H1 (cell line): ENCODE measurements around the gene ABHD15. TPM values are rescaled to one million over a fixed set of nuclear protein-coding genes. Genes with fewer than 3 reads are reported as not detected.

Experiments
- CTCF ChIA-PET: fragments of 300-600 bp; sonication (Branson Sonifier 250); formaldehyde crosslinking; loops from one replicate; lab custom pipeline; 2021; ENCODE audit not compliant: partially characterized antibody; lab: Charles Lee
- POLR2A ChIA-PET: fragments of 300-600 bp; sonication (Branson Sonifier 250); formaldehyde crosslinking; loops from one replicate; lab custom pipeline; 2021; ENCODE audit warnings: inconsistent platforms; ENCODE audit not compliant: partially characterized antibody; lab: Charles Lee
- DNase-seq, 2 experiments: peaks; one replicate each; pipeline versions ENCODE4 v3.0.0 to v3.0.0-alpha.2; 2010 to 2022; ENCODE audit warnings: low spot score in 2 of 2, low read depth in 1 of 2, mixed read lengths in 1 of 2
- FAIRE-seq: peaks from 2 replicates; lab custom pipeline; 2011; peaks lifted over from hg19 to GRCh38; lab: Jason Lieb, UNC
- H2AFZ ChIP-seq: 2 replicates; pipeline ENCODE4 v1.8.1; 2012; ENCODE audit warnings: low read length, inconsistent platforms
- H2AK5ac ChIP-seq: 2 replicates; pipeline ENCODE4 v1.6.1; 2013; ENCODE audit warnings: low read depth, low read length
- H2BK120ac ChIP-seq: replicated peaks from 2 replicates; pipeline ENCODE3; 2013; ENCODE audit warnings: low read depth, low read length, inconsistent platforms
- H2BK12ac ChIP-seq: 2 replicates; pipeline ENCODE4 v1.6.1; 2013; ENCODE audit warnings: low read depth, low read length
- H2BK15ac ChIP-seq: 2 replicates; pipeline ENCODE4 v1.6.1; 2013; ENCODE audit warnings: low read length
- H2BK20ac ChIP-seq: 2 replicates; pipeline ENCODE4 v1.6.1; 2013; ENCODE audit warnings: low read length
- H2BK5ac ChIP-seq: 2 replicates; pipeline ENCODE4 v1.6.1; 2013; ENCODE audit warnings: low read depth, low read length
- H3K14ac ChIP-seq: 2 replicates; pipeline ENCODE4 v1.6.1; 2013; ENCODE audit warnings: inconsistent platforms; ENCODE audit not compliant: insufficient read length
- H3K18ac ChIP-seq: 2 replicates; pipeline ENCODE4 v1.6.1; 2013; ENCODE audit warnings: low read length; ENCODE audit errors: extremely low read depth
- H3K23ac ChIP-seq: 2 replicates; pipeline ENCODE4 v1.6.1; 2013; ENCODE audit warnings: inconsistent platforms; ENCODE audit not compliant: insufficient read length
- H3K23me2 ChIP-seq: 2 replicates; pipeline ENCODE4 v1.6.1; 2013; ENCODE audit warnings: low read depth, low read length
- H3K27ac ChIP-seq: 2 replicates; pipeline ENCODE4 v1.6.1; 2011; ENCODE audit warnings: low read depth, low read length, inconsistent platforms
- H3K27me3 ChIP-seq, 4 experiments: replicated peaks in 1 of 4; 1 replicate in 1 of 4; 2 replicates in 3 of 4; pipeline versions ENCODE4 v1.6.1 to v1.8.1; 2011 to 2013; ENCODE audit warnings: low read length in 3 of 4, mild to moderate bottlenecking in 3 of 4, inconsistent platforms in 2 of 4, mixed read lengths in 2 of 4, moderate library complexity in 1 of 4; ENCODE audit not compliant: control insufficient read depth in 3 of 4, insufficient read depth in 3 of 4; ENCODE audit errors: extremely low read depth in 1 of 4
- H3K36me3 ChIP-seq, 4 experiments: 2 replicates each; pipeline versions ENCODE4 v1.6.1 to v1.8.1; 2011 to 2013; ENCODE audit warnings: mild to moderate bottlenecking in 4 of 4, low read length in 3 of 4, moderate library complexity in 2 of 4, control low read depth in 1 of 4, inconsistent platforms in 1 of 4; ENCODE audit not compliant: insufficient read depth in 4 of 4, control insufficient read depth in 2 of 4
- H3K4ac ChIP-seq: replicated peaks from 2 replicates; pipeline ENCODE3; 2013; ENCODE audit warnings: low read length, low read depth, mixed read lengths, inconsistent platforms; ENCODE audit not compliant: insufficient read length
- H3K4me1 ChIP-seq, 4 experiments: replicated peaks in 1 of 4; 1 replicate in 1 of 4; 2 replicates in 3 of 4; pipeline versions ENCODE4 v1.6.1 to v1.8.1; 2011 to 2013; ENCODE audit warnings: low read length in 3 of 4, inconsistent platforms in 2 of 4, mixed read lengths in 1 of 4; ENCODE audit not compliant: insufficient read depth in 4 of 4, control insufficient read depth in 3 of 4
- H3K4me2 ChIP-seq, 2 experiments: 2 replicates each; pipeline versions ENCODE4 v1.6.1 to v1.8.1; 2011 to 2013; ENCODE audit warnings: low read depth in 2 of 2, low read length in 2 of 2, control low read depth in 1 of 2, inconsistent platforms in 1 of 2, mild to moderate bottlenecking in 1 of 2; ENCODE audit not compliant: insufficient read depth in 1 of 2
- H3K4me3 ChIP-seq, 4 experiments: fragments of 200-600, 300-600 bp in 1 of 4; sonication (generic), shearing (Covaris generic), sonication (Bioruptor Twin) in 1 of 4; 2 replicates each; pipeline versions ENCODE4 v1.5.1 to v1.8.1; 2011 to 2016; ENCODE audit warnings: low read length in 4 of 4, low read depth in 3 of 4, control low read depth in 2 of 4, inconsistent platforms in 2 of 4, mild to moderate bottlenecking in 2 of 4, mixed read lengths in 1 of 4, moderate library complexity in 1 of 4; ENCODE audit not compliant: insufficient read depth in 2 of 4; ENCODE audit errors: extremely low read depth in 1 of 4
- H3K56ac ChIP-seq: replicated peaks from 2 replicates; pipeline ENCODE3; 2013; ENCODE audit warnings: low read depth, mild to moderate bottlenecking, mixed read lengths, low read length, inconsistent platforms; ENCODE audit not compliant: insufficient read length
- H3K79me1 ChIP-seq: 2 replicates; pipeline ENCODE4 v1.6.1; 2013; ENCODE audit warnings: low read depth, low read length, control low read depth
- H3K79me2 ChIP-seq, 2 experiments: 2 replicates each; pipeline versions ENCODE4 v1.6.1 to v1.8.1; 2012 to 2013; ENCODE audit warnings: low read length in 2 of 2, mild to moderate bottlenecking in 2 of 2, inconsistent platforms in 1 of 2; ENCODE audit not compliant: insufficient read depth in 2 of 2, control insufficient read depth in 1 of 2
- H3K9ac ChIP-seq, 4 experiments: replicated peaks in 1 of 4; 1 replicate in 1 of 4; 2 replicates in 3 of 4; pipeline versions ENCODE4 v1.6.1 to v1.8.1; 2011 to 2013; ENCODE audit warnings: low read depth in 3 of 4, low read length in 3 of 4, control low read depth in 2 of 4, mild to moderate bottlenecking in 2 of 4, moderate library complexity in 2 of 4, inconsistent platforms in 1 of 4; ENCODE audit errors: extremely low read depth in 1 of 4
- H3K9me3 ChIP-seq, 2 experiments: 2 replicates each; pipeline versions ENCODE4 v1.6.1 to v1.8.1; 2012 to 2013; ENCODE audit warnings: mild to moderate bottlenecking in 2 of 2, moderate library complexity in 2 of 2, control low read depth in 1 of 2, inconsistent platforms in 1 of 2, low read depth in 1 of 2, low read length in 1 of 2, mixed read lengths in 1 of 2; ENCODE audit not compliant: insufficient read depth in 2 of 2
- H4K20me1 ChIP-seq, 2 experiments: replicated peaks in 1 of 2; 2 replicates each; pipeline versions ENCODE3 to v1.8.1; 2011 to 2013; ENCODE audit warnings: inconsistent platforms in 2 of 2, low read length in 2 of 2, mild to moderate bottlenecking in 1 of 2; ENCODE audit not compliant: insufficient read depth in 2 of 2, control insufficient read depth in 1 of 2
- H4K5ac ChIP-seq: 2 replicates; pipeline ENCODE4 v1.6.1; 2013; ENCODE audit warnings: low read length, low read depth, mixed read lengths, inconsistent platforms; ENCODE audit not compliant: insufficient read length
- H4K8ac ChIP-seq: 2 replicates; pipeline ENCODE4 v1.8.0; 2013; ENCODE audit warnings: mild to moderate bottlenecking, moderate library complexity, low read length, inconsistent platforms; ENCODE audit not compliant: insufficient read depth; ENCODE audit errors: extremely low read depth
- H4K91ac ChIP-seq: replicated peaks from 2 replicates; pipeline ENCODE3; 2013; ENCODE audit warnings: low read length, mixed read lengths, inconsistent platforms; ENCODE audit not compliant: insufficient read length
- CBX8 ChIP-seq: fragments of 300-800, 300-1000 bp; sonication (generic); IDR thresholded peaks from 2 replicates; pipeline ENCODE4 v1.7.1; 2016; ENCODE audit warnings: low read depth, low read length, borderline replicate concordance
- CHD1 ChIP-seq: IDR thresholded peaks from 2 replicates; pipeline ENCODE4 v1.6.1; 2012; ENCODE audit warnings: low read depth, low read length, improper control_type of control experiment
- EZH2 ChIP-seq: fragments of 200-600 bp; sonication (generic); IDR thresholded peaks from 2 replicates; pipeline ENCODE4 v1.7.1; 2012; ENCODE audit warnings: low read depth, mild to moderate bottlenecking, moderate library complexity, low read length, inconsistent platforms; ENCODE audit not compliant: severe bottlenecking
- GABPA ChIP-seq: IDR thresholded peaks from 2 replicates; pipeline ENCODE4 v1.6.1; 2011; ENCODE audit warnings: mild to moderate bottlenecking, low read length, moderate library complexity, borderline replicate concordance; ENCODE audit not compliant: insufficient read depth
- GTF2F1 ChIP-seq: IDR thresholded peaks from 2 replicates; pipeline ENCODE4 v1.6.1; 2012; ENCODE audit warnings: low read depth, low read length, improper control_type of control experiment, borderline replicate concordance
- HDAC6 ChIP-seq: IDR thresholded peaks from one replicate; pipeline ENCODE4 v1.7.1; 2012; ENCODE audit warnings: low read depth, mild to moderate bottlenecking, inconsistent platforms, low read length, moderate library complexity
- POLR2A ChIP-seq, 2 experiments: IDR thresholded peaks; 1 replicate in 1 of 2; 2 replicates in 1 of 2; pipeline ENCODE4 v1.6.1; 2011; ENCODE audit warnings: low read depth in 2 of 2, low read length in 2 of 2, mild to moderate bottlenecking in 2 of 2; ENCODE audit errors: control extremely low read depth in 1 of 2
- POLR2AphosphoS5 ChIP-seq: IDR thresholded peaks from 2 replicates; pipeline ENCODE4 v1.6.1; 2011; ENCODE audit warnings: low read depth, low read length
- RAD21 ChIP-seq, 2 experiments: IDR thresholded peaks in 1 of 2; conservative IDR thresholded peaks in 1 of 2; 2 replicates each; pipeline ENCODE4 v1.6.1; 2011; ENCODE audit warnings: low read depth in 2 of 2, low read length in 2 of 2, improper control_type of control experiment in 1 of 2, inconsistent platforms in 1 of 2, mild to moderate bottlenecking in 1 of 2, moderate library complexity in 1 of 2
- RFX5 ChIP-seq: IDR thresholded peaks from 2 replicates; pipeline ENCODE4 v1.6.1; 2011; ENCODE audit warnings: low read depth, low read length, improper control_type of control experiment, borderline replicate concordance
- TEAD4 ChIP-seq: IDR thresholded peaks from 2 replicates; pipeline ENCODE4 v1.6.1; 2012; ENCODE audit warnings: low read depth, low read length, inconsistent platforms, mixed read lengths
- WGBS, 2 experiments: shearing (Covaris generic) in 1 of 2; methylation state at CpG; one replicate each; pipeline versions ENCODE4 v1.1.6 to v1.1.7; 2013 to 2015; ENCODE audit warnings: low lambda C conversion rate in 2 of 2, mixed read lengths in 2 of 2, inconsistent platforms in 1 of 2, low coverage in 1 of 2, missing lambda C conversion rate in 1 of 2; ENCODE audit not compliant: insufficient replicate concordance in 2 of 2, insufficient coverage in 1 of 2, insufficient read length in 1 of 2; ENCODE audit errors: extremely low coverage in 1 of 2, missing lambda C conversion rate in 1 of 2; 5-methylcytosine and 5-hydroxymethylcytosine counted together
- polyA plus RNA-seq, 7 experiments: library from polyadenylated mRNA; depleted of rRNA in 3 of 7; stranded (reverse) in 5 of 7; unstranded in 2 of 7; fragments of >200 nt in 5 of 7; fragments of 200-250 nt in 2 of 7; gene quantifications; 1 replicate in 5 of 7; 2 replicates in 1 of 7; 4 replicates in 1 of 7; pipeline versions ENCODE4 v1.2.1 to v1.2.3, GENCODE V29; 2011 to 2013; ENCODE audit warnings: missing spikeins in 2 of 7, mixed read lengths in 2 of 7
- total RNA-seq: library from RNA; stranded (reverse); fragmentation: NEBNext Ultra II Directional; extraction: Animal tissue kit (Norgen Biotek cat#: 25700); gene quantifications from 2 replicates; pipeline ENCODE4 v1.2.1, GENCODE V29; 2021

Gene ABHD15
- total and polyA plus RNA-seq, 2 of the 8 experiments (the other 6 are each of a cell fraction or from before 2014, with no cell fraction given): 0.88 to 1.7 TPM

DNA sequence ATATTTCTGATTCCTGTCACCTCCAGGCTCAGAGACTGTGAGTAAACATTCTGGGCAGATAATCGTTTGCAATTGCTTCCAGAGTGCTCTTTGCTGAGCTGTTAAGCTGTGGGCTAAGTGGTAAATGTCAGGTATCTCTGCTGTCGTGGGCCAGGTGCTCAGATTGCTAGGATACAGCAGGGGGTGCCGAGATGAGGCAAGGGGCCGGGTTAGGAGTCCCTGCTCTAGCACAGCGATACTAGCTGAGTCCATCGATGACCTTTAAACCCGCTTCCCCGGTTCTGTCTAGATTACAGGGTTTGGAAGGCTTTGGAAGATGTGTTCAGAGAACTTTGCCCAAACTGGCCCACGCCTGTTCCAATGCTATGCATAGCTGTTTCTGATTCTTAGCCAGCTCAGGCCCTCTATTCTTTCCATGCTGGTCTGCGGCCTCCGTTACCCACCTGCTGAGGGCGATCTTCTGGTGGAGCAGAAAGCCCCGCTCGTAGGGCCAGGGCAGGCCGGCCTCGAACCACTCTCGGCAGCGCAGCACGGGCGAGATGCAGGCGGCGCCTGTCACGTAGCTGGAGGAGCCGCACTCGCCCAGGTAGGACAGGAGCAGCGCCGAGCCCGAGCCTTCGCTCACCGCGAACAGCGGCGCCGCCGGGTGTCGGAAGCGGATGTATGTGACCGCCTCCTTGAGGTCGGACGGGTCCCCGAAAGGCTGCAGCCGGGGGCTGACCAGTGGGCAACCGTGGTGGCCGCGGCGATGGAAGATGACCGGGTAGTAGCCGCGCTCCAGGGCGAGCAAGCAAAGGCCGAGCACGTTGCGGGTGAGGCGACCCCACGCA lies 979 bp downstream of the ABHD15 start:
- Histone ChIP-seq H3K9me3 (no peaks in the 10 kb centered on the region), H4K20me1 (peaks cover under 1 to 2% of the 10 kb centered on the region in 2 experiments), H3K4ac (no peak overlapping the region), H3K23ac (no peak overlapping the region), H3K9ac (no peak overlapping the region), H3K27ac (no peak overlapping the region), H2BK120ac (no peak overlapping the region), H4K8ac (peak overlapping the region; percentile 88; the same call in 1 of the 2 replicates), H3K4me3 (peak overlapping the region; percentile 36 to 76 (median 60)), H3K56ac (no peak overlapping the region), H3K27me3 (peaks cover 11 to 38% (median 30%) of the 10 kb centered on the region in 4 experiments), H4K91ac (no peak overlapping the region), H3K18ac (0 out of 2 replicates have a peak overlapping the region, but pooled peaks have one; percentile 51), H3K14ac (no peak overlapping the region), H3K23me2 (peaks cover 27% of the 10 kb centered on the region), H4K5ac (no peak overlapping the region), H3K79me1 (no peaks in the 10 kb centered on the region), H2BK12ac (no peak overlapping the region), H3K4me2 (peak overlapping the region; percentile 84 to 93), H2AK5ac (no peak overlapping the region), H3K36me3 (no peaks in the 10 kb centered on the region), H2BK20ac (no peak overlapping the region), H3K79me2 (no peaks in the 10 kb centered on the region), H2AFZ (peak overlapping the region; percentile 42; the same call in 1 of the 2 replicates), H3K4me1 (peaks cover 6 to 15% (median 11%) of the 10 kb centered on the region in 4 experiments; a peak in 6 of 7 replicates), H2BK15ac (no peak overlapping the region; the same call in 1 of the 2 replicates), H2BK5ac (peak overlapping the region; percentile 44; the same call in 1 of the 2 replicates)
- WGBS, 2 experiments: 11% methylated on average over 55 of the region's 55 CpGs; no CpG with 5 or more reads in 1 of the 2 experiments
- FAIRE-seq (no peak), DNase-seq (no peak)
- POLR2A ChIA-PET: interaction anchor here (0.8 kb wide), 1 partner anchor 26 kb away, joined by 4 read pairs; the partner anchor contains the start of gene ANKRD13B
- CTCF ChIA-PET: interaction anchor here (0.7 to 10.3 kb wide), 16 partner anchors 9 to 454 kb away, joined by 3 to 99 read pairs (median 4); partner anchors contain the start of gene CORO6
- no peak for TF ChIP-seq CBX8
- TF ChIP-seq GTF2F1: no peak
- TF ChIP-seq RAD21 (IDR thresholded peaks at IDR 0.05 in 1 of 2, conservative IDR thresholded peaks at IDR 0.05 in 1 of 2; ENCODE audit: low read depth in 2 of 2, low read length in 2 of 2): 0 out of 4 replicates have a peak, but pooled peaks of 1 of the 2 experiments have one; percentile 6
- TF ChIP-seq HDAC6: no peak
- peak; percentile 62 for TF ChIP-seq EZH2
- no peak for TF ChIP-seq CHD1
- TF ChIP-seq GABPA: 0 out of 2 replicates have a peak, but pooled peaks have one; percentile 55
- no peak for TF ChIP-seq POLR2A (IDR thresholded peaks at IDR 0.05; ENCODE audit: control extremely low read depth in 1 of 2, low read depth in 2 of 2, low read length in 2 of 2)
- no peak for TF ChIP-seq POLR2AphosphoS5
- TF ChIP-seq RFX5: no peak
- no peak for TF ChIP-seq TEAD4
